Anterior cingulate cortex (tissue), 58 donors: ENCODE data around the gene MGLL.
"Not testable (repeated sequence)": the region's sequence is repeated elsewhere in the genome, so short reads cannot be mapped to it uniquely, and the experiment has no call there.

Experiments used
- DNase-seq, 58 donors: peaks; one replicate each; lab custom pipeline; 2025; lab: John Stamatoyannopoulos, UW

The MGLL gene

GRCh38 chr3:127682175-127682554, 140.2 kb downstream of the MGLL start:
- DNase-seq: not testable (repeated sequence)

- DNase-seq: no peak
Measured at GRCh38 chr3:127680798-127681221, 141.5 kb downstream of the MGLL start.

- no peak for DNase-seq
Measured at GRCh38 chr3:127680146-127680661, 142.1 kb downstream of the MGLL start.

- DNase-seq: no peak
Measured at GRCh38 chr3:127679534-127680145, 142.7 kb downstream of the MGLL start.

GRCh38 chr3:127678611-127679533, 143.4 kb downstream of the MGLL start:
- DNase-seq: no peak

GRCh38 chr3:127678315-127678599, 144.1 kb downstream of the MGLL start:
- no peak for DNase-seq

GRCh38 chr3:127677541-127678314, 144.6 kb downstream of the MGLL start:
- DNase-seq: no peak

- no peak for DNase-seq
Measured at GRCh38 chr3:127676921-127677351, 145.4 kb downstream of the MGLL start.

- no peak for DNase-seq
Measured at GRCh38 chr3:127676456-127676855, 145.9 kb downstream of the MGLL start.

GRCh38 chr3:127675651-127676391, 146.5 kb downstream of the MGLL start:
- no peak for DNase-seq

- DNase-seq: no peak
Measured at GRCh38 chr3:127674790-127675189, 147.5 kb downstream of the MGLL start.

GRCh38 chr3:127674101-127674721, 148.1 kb downstream of the MGLL start:
- peak in 7 of 58 donors; percentile 26 to 42 (median 32) for DNase-seq

- DNase-seq: peak in 4 of 58 donors; percentile 28 to 61 (median 44)
Measured at GRCh38 chr3:127673191-127674100, 148.9 kb downstream of the MGLL start.

- peak in 50 of 58 donors; percentile 33 to 85 (median 66) for DNase-seq
Measured at GRCh38 chr3:127672429-127673190, 149.7 kb downstream of the MGLL start, which contains the start of gene ABTB1. TSS of gene ABTB1 (plus strand) at chr3:127672952. CDS start at chr3:127673026, 74 bp downstream.

GRCh38 chr3:127671523-127672428, 150.5 kb downstream of the MGLL start:
- no peak for DNase-seq

GRCh38 chr3:127670761-127671522, 151.4 kb downstream of the MGLL start:
- DNase-seq: no peak
